Caco-2 (cell line): Measurements from ENCODE around the gene KNSTRN. TPM values are rescaled to one million over a fixed set of nuclear protein-coding genes. Genes with fewer than 3 reads are reported as not detected.

Source experiments
- BruUV-seq: library from RNA; stranded (reverse); fragments of 400-500 nt; replicated peaks from 2 replicates; lab custom pipeline; 2021; lab: Mats Ljungman, UMichigan
- CTCF ChIA-PET: fragments of 300-600 bp; sonication (Branson Sonifier 250); formaldehyde crosslinking; loops from one replicate; lab custom pipeline; 2022; ENCODE audit warnings: antibody characterized with exemption; lab: Charles Lee
- POLR2A ChIA-PET: fragments of 300-600 bp; sonication (Branson Sonifier 250); formaldehyde crosslinking; loops from one replicate; lab custom pipeline; 2022; ENCODE audit warnings: antibody characterized with exemption; lab: Charles Lee
- DNase-seq, 2 experiments: peaks; one replicate each; pipeline versions ENCODE4 v3.0.0 to v3.0.0-alpha.2; 2020 to 2022
- H3K27me3 ChIP-seq: replicated peaks from 2 replicates; pipeline ENCODE4 v1.6.0; 2011; ENCODE audit warnings: low read length; ENCODE audit not compliant: control insufficient read depth, insufficient read depth
- H3K36me3 ChIP-seq: 2 replicates; pipeline ENCODE4 v1.5.1; 2011; ENCODE audit warnings: low read length; ENCODE audit not compliant: control insufficient read depth, insufficient read depth
- H3K4me1 ChIP-seq: fragments of 250-450 bp; sonication (Bioruptor Pico); 2 replicates; pipeline ENCODE4 v1.5.1; 2020; ENCODE audit warnings: mild to moderate bottlenecking
- H3K4me3 ChIP-seq: 2 replicates; pipeline ENCODE4 v1.5.1; 2011; ENCODE audit warnings: low read depth, mild to moderate bottlenecking, control low read depth, low read length
- H3K9me3 ChIP-seq: fragments of 250-450 bp; sonication (Bioruptor Pico); 2 replicates; pipeline ENCODE4 v1.5.1; 2020; ENCODE audit warnings: mild to moderate bottlenecking, moderate library complexity
- H3K27ac Mint-ChIP-seq: one replicate; pipeline ENCODE4 v1.8.0; 2022; ENCODE audit warnings: mixed read lengths; ENCODE audit not compliant: unreplicated experiment
- H3K27me3 Mint-ChIP-seq: one replicate; pipeline ENCODE4 v1.8.0; 2022; ENCODE audit warnings: mixed read lengths; ENCODE audit not compliant: insufficient read depth, unreplicated experiment
- H3K36me3 Mint-ChIP-seq: one replicate; pipeline ENCODE4 v1.8.0; 2022; ENCODE audit warnings: mild to moderate bottlenecking, mixed read lengths; ENCODE audit not compliant: insufficient read depth, unreplicated experiment
- H3K4me1 Mint-ChIP-seq: one replicate; pipeline ENCODE4 v1.8.0; 2022; ENCODE audit warnings: low read depth, mixed read lengths; ENCODE audit not compliant: unreplicated experiment
- H3K4me3 Mint-ChIP-seq: one replicate; pipeline ENCODE4 v1.8.0; 2022; ENCODE audit warnings: mild to moderate bottlenecking, moderate library complexity, mixed read lengths; ENCODE audit not compliant: unreplicated experiment
- H3K9me3 Mint-ChIP-seq: one replicate; pipeline ENCODE4 v1.8.0; 2022; ENCODE audit warnings: mixed read lengths; ENCODE audit not compliant: unreplicated experiment
- CTCF ChIP-seq, 2 experiments: fragments of 200-600 bp in 1 of 2; IDR thresholded peaks; 1 replicate in 1 of 2; 2 replicates in 1 of 2; pipeline versions ENCODE4 v1.5.1 to v1.8.0; 2011 to 2022; ENCODE audit warnings: antibody characterized with exemption in 1 of 2, control low read depth in 1 of 2, inconsistent platforms in 1 of 2, low read depth in 1 of 2, low read length in 1 of 2, mild to moderate bottlenecking in 1 of 2, moderate library complexity in 1 of 2; ENCODE audit not compliant: insufficient read depth in 1 of 2, severe bottlenecking in 1 of 2, unreplicated experiment in 1 of 2
- intact Hi-C: fragments of 100-400 bp; cut with micrococcal nuclease; formaldehyde crosslinking; loops from one replicate; pipeline ENCODE4 v1.10.0; 2022; ENCODE audit not compliant: unreplicated experiment
- total RNA-seq: library from RNA; stranded (reverse); gene quantifications from 2 replicates; pipeline ENCODE4 v1.2.3, GENCODE V29; 2022

Gene KNSTRN
- total RNA-seq, 1 experiment from 2014 or later, result 74.7 TPM

GRCh38 chr15:40418126-40418525 lies 35.6 kb downstream of the KNSTRN start:
- no peaks in the 10 kb centered on the region for H3K9me3 ChIP-seq
- no peak for DNase-seq
- no peak overlapping the region for H3K27ac Mint-ChIP-seq
- no peaks in the 10 kb centered on the region for H3K27me3 Mint-ChIP-seq
- H3K4me1 Mint-ChIP-seq, result no peaks in the 10 kb centered on the region
- TF ChIP-seq CTCF (IDR thresholded peaks at IDR 0.05; ENCODE audit: insufficient read depth in 1 of 2, low read depth in 1 of 2, low read length in 1 of 2, severe bottlenecking in 1 of 2, unreplicated experiment in 1 of 2), result no peak
- ChIA-PET CTCF (no interaction called here), POLR2A (no interaction called here)
- no peak overlapping the region for H3K4me3 ChIP-seq
- intact Hi-C loops, result no loop called here
- H3K4me3 Mint-ChIP-seq, result no peak overlapping the region
- peaks cover 10% of the 10 kb centered on the region for H3K36me3 Mint-ChIP-seq
- no peaks in the 10 kb centered on the region; the same call in 1 of the 2 replicates for H3K36me3 ChIP-seq
- H3K27me3 ChIP-seq, result no peaks in the 10 kb centered on the region
- no peaks in the 10 kb centered on the region for H3K9me3 Mint-ChIP-seq
- no TSS peak for BruUV-seq
- H3K4me1 ChIP-seq, result peaks cover 5% of the 10 kb centered on the region; the same call in 1 of the 2 replicates

- no peak for DNase-seq
- CTCF ChIA-PET, result interaction anchor here (1.4 to 4.3 kb wide), 2 partner anchors 76 to 141 kb away, joined by 3 to 31 read pairs; no protein-coding TSS in a partner anchor
- no peaks in the 10 kb centered on the region for H3K9me3 ChIP-seq
- no peak for TF ChIP-seq CTCF (IDR thresholded peaks at IDR 0.05; ENCODE audit: insufficient read depth in 1 of 2, low read depth in 1 of 2, low read length in 1 of 2, severe bottlenecking in 1 of 2, unreplicated experiment in 1 of 2)
- Mint-ChIP-seq H3K27ac (no peak overlapping the region), H3K4me1 (no peaks in the 10 kb centered on the region), H3K9me3 (no peaks in the 10 kb centered on the region), H3K4me3 (no peak overlapping the region), H3K36me3 (peaks cover 6% of the 10 kb centered on the region), H3K27me3 (no peaks in the 10 kb centered on the region)
- BruUV-seq, result TSS peak; percentile 24
- H3K27me3 ChIP-seq, result no peaks in the 10 kb centered on the region
- H3K4me1 ChIP-seq, result peaks cover 5% of the 10 kb centered on the region; the same call in 1 of the 2 replicates
- intact Hi-C loops, result loop anchor here (5.0 kb wide), 1 partner anchor 98 kb away; the partner anchor contains the start of gene INAFM2
- no peak overlapping the region for H3K4me3 ChIP-seq
- no peaks in the 10 kb centered on the region; the same call in 1 of the 2 replicates for H3K36me3 ChIP-seq
- POLR2A ChIA-PET, result no interaction called here
Measured at GRCh38 chr15:40420071-40420713, 37.7 kb downstream of the KNSTRN start.

DNA sequence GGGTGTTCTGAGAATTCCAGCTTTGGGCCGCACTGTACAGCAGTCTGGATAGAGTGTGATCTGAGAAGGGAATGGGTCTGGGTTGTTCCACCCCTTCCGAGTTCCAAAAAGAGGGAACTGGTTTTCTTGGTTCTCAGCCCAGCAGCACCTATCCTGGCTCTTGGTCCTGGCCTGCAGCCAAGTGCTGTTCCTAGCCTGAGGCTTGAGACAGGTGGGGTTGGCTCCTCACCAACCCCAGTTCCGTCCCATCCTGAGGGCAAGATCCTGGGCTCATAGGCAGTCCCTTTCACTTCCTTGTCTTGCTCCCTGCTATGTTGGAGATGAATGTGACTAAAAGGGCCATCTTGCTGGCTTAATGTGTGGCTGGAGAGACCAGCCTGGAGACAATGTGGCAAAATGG lies 38.3 kb downstream of the KNSTRN start:
- Mint-ChIP-seq H3K9me3 (no peaks in the 10 kb centered on the region), H3K27ac (no peak overlapping the region), H3K27me3 (no peaks in the 10 kb centered on the region), H3K36me3 (peaks cover 10% of the 10 kb centered on the region), H3K4me1 (no peaks in the 10 kb centered on the region), H3K4me3 (no peak overlapping the region)
- no TSS peak for BruUV-seq
- no peak for TF ChIP-seq CTCF (IDR thresholded peaks at IDR 0.05; ENCODE audit: insufficient read depth in 1 of 2, low read depth in 1 of 2, low read length in 1 of 2, severe bottlenecking in 1 of 2, unreplicated experiment in 1 of 2)
- DNase-seq, result no peak
- Histone ChIP-seq H3K9me3 (no peaks in the 10 kb centered on the region), H3K36me3 (no peaks in the 10 kb centered on the region), H3K27me3 (no peaks in the 10 kb centered on the region), H3K4me1 (peaks cover 5% of the 10 kb centered on the region; the same call in 1 of the 2 replicates), H3K4me3 (no peak overlapping the region)
- CTCF ChIA-PET, result interaction anchor here (0.7 to 4.3 kb wide), 3 partner anchors 76 to 141 kb away, joined by 3 to 31 read pairs (median 3); no protein-coding TSS in a partner anchor
- POLR2A ChIA-PET, result no interaction called here
- intact Hi-C loops, result loop anchor here (1.0 to 5.0 kb wide), 4 partner anchors 76 to 141 kb away; partner anchors contain the start of gene INAFM2
